T-helper 2 cell treated with Interferon-gamma antibody and Interleukin-4, amounts not matched to agents 5 μg/mL and 100 μg/mL, for 36 hours (primary cell): ENCODE results near the gene RIMBP3C.
"Not testable (repeated sequence)": the region's sequence is repeated elsewhere in the genome, so short reads cannot be mapped to it uniquely, and the experiment has no call there.

Source experiments
- DNase-seq: peaks from one replicate; pipeline ENCODE4 v3.0.0; 2021; ENCODE audit warnings: low spot score
- H3K27ac Mint-ChIP-seq: one replicate; pipeline ENCODE4 v1.8.0; 2021; ENCODE audit warnings: mild to moderate bottlenecking, mixed read lengths
- H3K27me3 Mint-ChIP-seq: one replicate; pipeline ENCODE4 v1.8.0; 2021; ENCODE audit warnings: low read depth, mixed read lengths
- H3K36me3 Mint-ChIP-seq: one replicate; pipeline ENCODE4 v1.8.0; 2021; ENCODE audit warnings: low read depth, mixed read lengths
- H3K4me1 Mint-ChIP-seq: one replicate; pipeline ENCODE4 v1.8.0; 2021; ENCODE audit warnings: low read depth, mixed read lengths
- H3K4me3 Mint-ChIP-seq: one replicate; pipeline ENCODE4 v1.8.0; 2022; ENCODE audit warnings: mild to moderate bottlenecking, moderate library complexity, mixed read lengths
- H3K9me3 Mint-ChIP-seq: one replicate; pipeline ENCODE4 v1.8.0; 2021; ENCODE audit warnings: mixed read lengths

Gene RIMBP3C, protein sequence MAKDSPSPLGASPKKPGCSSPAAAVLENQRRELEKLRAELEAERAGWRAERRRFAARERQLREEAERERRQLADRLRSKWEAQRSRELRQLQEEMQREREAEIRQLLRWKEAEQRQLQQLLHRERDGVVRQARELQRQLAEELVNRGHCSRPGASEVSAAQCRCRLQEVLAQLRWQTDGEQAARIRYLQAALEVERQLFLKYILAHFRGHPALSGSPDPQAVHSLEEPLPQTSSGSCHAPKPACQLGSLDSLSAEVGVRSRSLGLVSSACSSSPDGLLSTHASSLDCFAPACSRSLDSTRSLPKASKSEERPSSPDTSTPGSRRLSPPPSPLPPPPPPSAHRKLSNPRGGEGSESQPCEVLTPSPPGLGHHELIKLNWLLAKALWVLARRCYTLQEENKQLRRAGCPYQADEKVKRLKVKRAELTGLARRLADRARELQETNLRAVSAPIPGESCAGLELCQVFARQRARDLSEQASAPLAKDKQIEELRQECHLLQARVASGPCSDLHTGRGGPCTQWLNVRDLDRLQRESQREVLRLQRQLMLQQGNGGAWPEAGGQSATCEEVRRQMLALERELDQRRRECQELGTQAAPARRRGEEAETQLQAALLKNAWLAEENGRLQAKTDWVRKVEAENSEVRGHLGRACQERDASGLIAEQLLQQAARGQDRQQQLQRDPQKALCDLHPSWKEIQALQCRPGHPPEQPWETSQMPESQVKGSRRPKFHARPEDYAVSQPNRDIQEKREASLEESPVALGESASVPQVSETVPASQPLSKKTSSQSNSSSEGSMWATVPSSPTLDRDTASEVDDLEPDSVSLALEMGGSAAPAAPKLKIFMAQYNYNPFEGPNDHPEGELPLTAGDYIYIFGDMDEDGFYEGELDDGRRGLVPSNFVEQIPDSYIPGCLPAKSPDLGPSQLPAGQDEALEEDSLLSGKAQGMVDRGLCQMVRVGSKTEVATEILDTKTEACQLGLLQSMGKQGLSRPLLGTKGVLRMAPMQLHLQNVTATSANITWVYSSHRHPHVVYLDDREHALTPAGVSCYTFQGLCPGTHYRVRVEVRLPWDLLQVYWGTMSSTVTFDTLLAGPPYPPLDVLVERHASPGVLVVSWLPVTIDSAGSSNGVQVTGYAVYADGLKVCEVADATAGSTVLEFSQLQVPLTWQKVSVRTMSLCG (N-terminal part only)

GRCh38 chr22:21551361-21551760 lies at the start of gene RIMBP3C:
TSS of gene RIMBP3C (minus strand) at chr22:21551461. CDS start at chr22:21550976, 485 bp downstream.
- not testable (repeated sequence) for DNase-seq, H3K27me3 Mint-ChIP-seq, H3K4me1 Mint-ChIP-seq, H3K27ac Mint-ChIP-seq, H3K9me3 Mint-ChIP-seq, H3K4me3 Mint-ChIP-seq, H3K36me3 Mint-ChIP-seq

DNA sequence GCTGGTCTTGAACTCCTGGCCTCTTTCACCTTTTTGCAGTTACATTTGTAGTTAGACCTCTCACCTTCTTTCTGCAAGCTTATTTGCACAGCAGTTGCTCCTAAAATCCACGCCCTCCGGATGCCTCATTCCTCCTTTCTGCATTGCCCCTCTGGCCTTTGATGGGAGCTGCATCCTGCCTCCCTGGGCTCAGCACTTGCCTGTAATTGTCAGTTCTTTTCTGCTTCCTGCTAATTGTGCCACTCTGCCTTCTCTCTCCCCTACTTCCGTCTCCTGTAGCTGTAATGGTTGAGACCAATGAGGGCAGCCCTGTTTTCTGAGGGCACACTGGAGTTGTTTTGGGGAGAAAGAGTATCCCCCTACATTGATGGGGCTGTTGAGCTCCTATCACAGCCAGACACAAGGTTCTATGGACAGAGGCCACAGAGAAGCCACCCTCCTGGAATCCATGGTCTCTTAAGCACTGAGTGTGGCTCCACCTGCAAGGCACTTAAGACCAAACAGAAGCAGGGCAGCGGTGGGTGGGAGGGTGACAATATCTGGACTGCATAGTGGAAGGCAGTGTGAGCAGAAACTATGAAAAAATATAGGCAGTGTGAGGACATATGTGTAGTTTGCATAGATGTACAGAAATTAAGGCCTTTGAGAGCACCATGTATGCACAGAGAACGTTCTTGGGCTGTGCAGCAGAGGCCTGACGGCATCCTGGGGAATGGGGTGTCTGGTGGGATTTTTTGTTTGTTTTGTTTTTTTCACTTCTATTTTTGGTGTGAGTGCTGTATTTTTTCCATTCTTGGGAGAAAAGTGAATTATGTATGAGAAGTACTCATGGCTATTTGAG lies 48.0 kb upstream of the RIMBP3C start:
- no peaks in the 10 kb centered on the region for H3K9me3 Mint-ChIP-seq
- no peak overlapping the region for H3K4me3 Mint-ChIP-seq
- H3K36me3 Mint-ChIP-seq, result peaks cover 38% of the 10 kb centered on the region
- H3K27me3 Mint-ChIP-seq, result no peaks in the 10 kb centered on the region
- no peak for DNase-seq
- peaks cover 7% of the 10 kb centered on the region for H3K4me1 Mint-ChIP-seq
- peak overlapping the region; percentile 29 for H3K27ac Mint-ChIP-seq

DNA sequence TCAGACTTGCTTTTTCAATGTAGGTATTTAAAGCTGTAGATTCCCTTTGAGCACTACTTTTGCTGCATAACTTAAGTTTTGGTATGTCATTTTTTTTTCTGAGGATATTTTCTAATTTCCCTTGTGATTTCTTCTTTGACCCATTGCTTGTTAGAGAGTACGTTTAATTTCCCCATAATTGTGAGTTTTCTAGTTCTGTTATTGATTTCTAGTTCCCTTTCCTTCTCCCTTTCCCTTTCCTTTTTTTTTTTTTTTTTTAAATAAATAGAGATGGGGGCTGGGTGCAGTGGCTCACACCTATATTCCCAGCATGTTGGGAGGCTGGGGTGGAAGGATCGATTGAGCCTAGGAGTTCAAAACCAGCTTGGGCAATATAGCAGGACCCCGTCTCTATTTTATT lies 47.0 kb upstream of the RIMBP3C start:
- Mint-ChIP-seq H3K27ac (peak overlapping the region; percentile 63), H3K4me3 (no peak overlapping the region), H3K9me3 (no peaks in the 10 kb centered on the region), H3K36me3 (peaks cover 48% of the 10 kb centered on the region), H3K27me3 (no peaks in the 10 kb centered on the region), H3K4me1 (peaks cover 7% of the 10 kb centered on the region)
- no peak for DNase-seq

DNA sequence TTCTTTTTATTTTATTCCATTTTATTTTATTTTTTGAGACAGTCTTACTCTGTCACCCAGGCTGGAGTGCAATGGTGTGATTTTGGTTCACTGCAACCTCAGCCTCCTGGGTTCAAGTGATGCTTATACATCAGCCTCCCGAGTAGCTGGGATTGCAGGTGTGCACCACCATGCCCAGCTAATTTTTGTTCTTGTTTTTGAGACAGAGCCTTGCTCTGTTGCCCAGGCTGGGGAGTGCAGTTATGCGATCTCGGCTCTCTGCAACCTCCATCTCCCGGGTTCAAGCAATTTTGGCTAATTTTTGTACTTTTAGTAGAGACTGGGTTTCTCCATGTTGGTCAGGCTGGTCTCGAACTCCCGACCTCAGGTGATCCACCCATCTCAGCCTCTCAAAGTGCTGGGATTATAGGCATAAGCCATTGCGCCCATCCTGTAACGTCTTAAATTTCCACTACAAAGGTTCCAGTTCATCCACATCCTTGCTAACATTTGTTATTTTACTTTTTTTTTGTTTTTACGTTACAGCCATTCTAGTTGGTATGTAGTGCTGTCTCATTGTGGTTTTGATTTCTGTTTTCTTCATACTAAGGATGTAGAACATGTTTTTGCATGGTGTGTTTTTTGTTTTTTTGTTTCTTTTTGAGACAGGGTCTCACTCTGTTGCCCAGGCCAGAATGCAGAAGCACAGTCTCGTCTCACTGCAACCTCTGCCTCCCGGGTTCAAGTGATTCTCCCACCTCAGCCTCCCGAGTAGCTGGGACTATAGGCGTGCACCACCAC lies 45.3 kb upstream of the RIMBP3C start:
- H3K4me3 Mint-ChIP-seq, H3K9me3 Mint-ChIP-seq, H3K27ac Mint-ChIP-seq, DNase-seq, H3K4me1 Mint-ChIP-seq, H3K27me3 Mint-ChIP-seq: not testable (repeated sequence)
- peaks cover 54% of the 10 kb centered on the region for H3K36me3 Mint-ChIP-seq

GRCh38 chr22:21594865-21595452 lies 43.7 kb upstream of the RIMBP3C start:
- no peaks in the 10 kb centered on the region for H3K27me3 Mint-ChIP-seq
- DNase-seq, result no peak
- peaks cover 60% of the 10 kb centered on the region for H3K36me3 Mint-ChIP-seq
- no peaks in the 10 kb centered on the region for H3K9me3 Mint-ChIP-seq
- H3K4me1 Mint-ChIP-seq, result peaks cover 9% of the 10 kb centered on the region
- no peak overlapping the region for H3K27ac Mint-ChIP-seq
- H3K4me3 Mint-ChIP-seq, result no peak overlapping the region

GRCh38 chr22:21593406-21594232 lies 42.4 kb upstream of the RIMBP3C start:
- DNase-seq, result no peak
- H3K27ac Mint-ChIP-seq, result peak overlapping the region; percentile 21
- peaks cover 11% of the 10 kb centered on the region for H3K4me1 Mint-ChIP-seq

GRCh38 chr22:21592422-21592821 lies 41.2 kb upstream of the RIMBP3C start:
- Mint-ChIP-seq H3K9me3 (no peaks in the 10 kb centered on the region), H3K4me3 (no peak overlapping the region), H3K27ac (no peak overlapping the region), H3K36me3 (peaks cover 52% of the 10 kb centered on the region), H3K4me1 (peaks cover 19% of the 10 kb centered on the region), H3K27me3 (no peaks in the 10 kb centered on the region)
- no peak for DNase-seq

More at GRCh38 chr22:21593406-21594232, 42.4 kb upstream of the RIMBP3C start:
- no peaks in the 10 kb centered on the region for H3K27me3 Mint-ChIP-seq
- H3K4me3 Mint-ChIP-seq, result no peak overlapping the region
- H3K9me3 Mint-ChIP-seq, result no peaks in the 10 kb centered on the region
- peaks cover 54% of the 10 kb centered on the region for H3K36me3 Mint-ChIP-seq

GRCh38 chr22:21591695-21592094 lies 40.4 kb upstream of the RIMBP3C start:
- no peak for DNase-seq
- Mint-ChIP-seq H3K9me3 (no peaks in the 10 kb centered on the region), H3K27me3 (no peaks in the 10 kb centered on the region), H3K4me1 (peaks cover 22% of the 10 kb centered on the region), H3K4me3 (no peak overlapping the region), H3K27ac (no peak overlapping the region), H3K36me3 (peaks cover 51% of the 10 kb centered on the region)

- no peak for DNase-seq
- Mint-ChIP-seq H3K27me3 (no peaks in the 10 kb centered on the region), H3K4me3 (no peak overlapping the region), H3K4me1 (peaks cover 22% of the 10 kb centered on the region), H3K27ac (no peak overlapping the region), H3K36me3 (peaks cover 47% of the 10 kb centered on the region), H3K9me3 (no peaks in the 10 kb centered on the region)
These were observed 39.8 kb upstream of the RIMBP3C start for GRCh38 chr22:21590809-21591641.

- DNase-seq, result no peak
- H3K9me3 Mint-ChIP-seq, result no peaks in the 10 kb centered on the region
- no peak overlapping the region for H3K27ac Mint-ChIP-seq
- H3K4me1 Mint-ChIP-seq, result peaks cover 22% of the 10 kb centered on the region
- no peak overlapping the region for H3K4me3 Mint-ChIP-seq
- no peaks in the 10 kb centered on the region for H3K27me3 Mint-ChIP-seq
- peaks cover 36% of the 10 kb centered on the region for H3K36me3 Mint-ChIP-seq
These were observed 38.1 kb upstream of the RIMBP3C start for GRCh38 chr22:21589396-21589795.
